PC-9 (cell line): ENCODE results near the gene ANKIB1. TPM values are rescaled to one million over a fixed set of nuclear protein-coding genes. Genes with fewer than 3 reads are reported as not detected.

ENCODE experiments used
- BruUV-seq: library from RNA; stranded (reverse); fragments of 400-500 nt; replicated peaks from 2 replicates; lab custom pipeline; 2021; lab: Mats Ljungman, UMichigan
- CTCF ChIA-PET: fragments of 300-600 bp; sonication (Branson Sonifier 250); formaldehyde crosslinking; loops from one replicate; lab custom pipeline; 2022; ENCODE audit warnings: antibody characterized with exemption; lab: Charles Lee
- POLR2A ChIA-PET: fragments of 300-600 bp; sonication (Branson Sonifier 250); formaldehyde crosslinking; loops from one replicate; lab custom pipeline; 2022; ENCODE audit warnings: antibody characterized with exemption; ENCODE audit not compliant: unreplicated experiment; lab: Charles Lee
- DNase-seq, 2 experiments: peaks; one replicate each; pipeline versions ENCODE4 v3.0.0 to v3.0.0-alpha.2; 2015 to 2022; ENCODE audit warnings: mixed read lengths in 1 of 2
- H2AFZ ChIP-seq: fragments of 200-600 bp; sonication (generic); 2 replicates; pipeline ENCODE4 v1.8.1; 2017; ENCODE audit warnings: antibody characterized with exemption
- H3F3A ChIP-seq: fragments of 200-600 bp; sonication (generic); 2 replicates; pipeline ENCODE4 v1.8.1; 2017; ENCODE audit warnings: antibody characterized with exemption, mild to moderate bottlenecking, low read depth; ENCODE audit not compliant: insufficient read depth
- H3K27ac ChIP-seq: fragments of 200-600 bp; sonication (generic); 2 replicates; pipeline ENCODE4 v1.6.1; 2016; ENCODE audit warnings: mixed run types
- H3K27me3 ChIP-seq: fragments of 200-600 bp; sonication (generic); 2 replicates; pipeline ENCODE4 v1.6.1; 2016; ENCODE audit warnings: low read depth, mixed run types; ENCODE audit not compliant: insufficient read depth
- H3K36me3 ChIP-seq: fragments of 200-600 bp; sonication (generic); 2 replicates; pipeline ENCODE4 v1.6.1; 2016; ENCODE audit warnings: low read depth, mixed run types
- H3K4me1 ChIP-seq: fragments of 200-600 bp; sonication (generic); replicated peaks from 2 replicates; pipeline ENCODE4 v1.6.1; 2016; ENCODE audit warnings: mixed run types; ENCODE audit not compliant: insufficient read depth
- H3K4me2 ChIP-seq: fragments of 200-600 bp; sonication (generic); 2 replicates; pipeline ENCODE4 v1.6.1; 2017; ENCODE audit warnings: mixed run types
- H3K4me3 ChIP-seq: fragments of 200-600 bp; sonication (generic); 2 replicates; pipeline ENCODE4 v1.6.1; 2016; ENCODE audit warnings: mixed run types
- H3K79me2 ChIP-seq: fragments of 200-600 bp; sonication (generic); 2 replicates; pipeline ENCODE4 v1.6.1; 2017; ENCODE audit warnings: low read depth, mixed run types
- H3K9me2 ChIP-seq: fragments of 200-600 bp; sonication (generic); 2 replicates; pipeline ENCODE4 v1.8.1; 2017; ENCODE audit warnings: mild to moderate bottlenecking; ENCODE audit not compliant: insufficient read depth
- H3K9me3 ChIP-seq: fragments of 200-600 bp; sonication (generic); 2 replicates; pipeline ENCODE4 v1.8.1; 2016; ENCODE audit warnings: low read depth; ENCODE audit not compliant: insufficient read depth
- H4K20me1 ChIP-seq: fragments of 200-600 bp; sonication (generic); 2 replicates; pipeline ENCODE4 v1.8.1; 2017; ENCODE audit not compliant: insufficient read depth
- CTCF ChIP-seq: fragments of 200-600 bp; sonication (generic); conservative IDR thresholded peaks from 2 replicates; pipeline ENCODE4 v1.6.1; 2017; ENCODE audit warnings: mixed run types, antibody characterized with exemption, mild to moderate bottlenecking, moderate library complexity
- EZH2 ChIP-seq: fragments of 200-600 bp; sonication (generic); IDR thresholded peaks from 2 replicates; pipeline ENCODE4 v1.8.0; 2017; ENCODE audit warnings: antibody characterized with exemption, low read depth
- intact Hi-C: fragments of 100-400 bp; cut with micrococcal nuclease; formaldehyde crosslinking; loops from one replicate; pipeline ENCODE4 v1.10.0; 2022; ENCODE audit not compliant: unreplicated experiment
- total RNA-seq: library from RNA; stranded (reverse); gene quantifications from 2 replicates; pipeline ENCODE4 v1.2.3, GENCODE V29; 2021

Gene ANKIB1
- total RNA-seq, 1 experiment from 2014 or later: 116 TPM

- no peak for TF ChIP-seq CTCF
- no peak for TF ChIP-seq EZH2
- Histone ChIP-seq H3K4me1 (peaks cover 5% of the 10 kb centered on the region), H3K4me2 (no peak overlapping the region), H3K9me2 (no peaks in the 10 kb centered on the region), H3K4me3 (no peak overlapping the region), H3F3A (peaks cover under 1% of the 10 kb centered on the region), H3K79me2 (0 out of 2 replicates have a peak, but pooled peaks cover 6% of the 10 kb centered on the region), H3K27me3 (no peaks in the 10 kb centered on the region), H3K9me3 (no peaks in the 10 kb centered on the region), H2AFZ (no peak overlapping the region), H3K36me3 (0 out of 2 replicates have a peak, but pooled peaks cover 6% of the 10 kb centered on the region), H3K27ac (no peak overlapping the region), H4K20me1 (no peaks in the 10 kb centered on the region; the same call in none of the 2 replicates)
- CTCF ChIA-PET: no interaction called here
- BruUV-seq: no TSS peak
- no peak for DNase-seq
- intact Hi-C loops: no loop called here
- POLR2A ChIA-PET: interaction anchor here (0.5 to 0.6 kb wide), 2 partner anchors 72 to 707 kb away, joined by 5 to 8 read pairs; no protein-coding TSS in a partner anchor
Observed at GRCh38 chr7:92303761-92304160, 58.0 kb downstream of the ANKIB1 start.

- peaks cover 4% of the 10 kb centered on the region for H3F3A ChIP-seq
- H3K36me3 ChIP-seq: 0 out of 2 replicates have a peak, but pooled peaks cover 3% of the 10 kb centered on the region
- no peaks in the 10 kb centered on the region for H3K9me2 ChIP-seq
- intact Hi-C loops: no loop called here
- no peak overlapping the region for H3K4me3 ChIP-seq
- H4K20me1 ChIP-seq: no peaks in the 10 kb centered on the region; the same call in none of the 2 replicates
- H3K79me2 ChIP-seq: 0 out of 2 replicates have a peak, but pooled peaks cover 6% of the 10 kb centered on the region
- ChIA-PET CTCF (no interaction called here), POLR2A (interaction anchor here (0.6 kb wide), 1 partner anchor 8 kb away, joined by 4 read pairs; no protein-coding TSS in a partner anchor)
- no peaks in the 10 kb centered on the region for H3K9me3 ChIP-seq
- H3K4me1 ChIP-seq: peaks cover 10% of the 10 kb centered on the region
- H3K4me2 ChIP-seq: no peak overlapping the region
- H2AFZ ChIP-seq: no peak overlapping the region
- no peak overlapping the region for H3K27ac ChIP-seq
- TF ChIP-seq EZH2 (no peak), CTCF (no peak)
- no TSS peak for BruUV-seq
- no peak for DNase-seq
- no peaks in the 10 kb centered on the region for H3K27me3 ChIP-seq
Observed at GRCh38 chr7:92304406-92304893, 58.7 kb downstream of the ANKIB1 start.

DNA sequence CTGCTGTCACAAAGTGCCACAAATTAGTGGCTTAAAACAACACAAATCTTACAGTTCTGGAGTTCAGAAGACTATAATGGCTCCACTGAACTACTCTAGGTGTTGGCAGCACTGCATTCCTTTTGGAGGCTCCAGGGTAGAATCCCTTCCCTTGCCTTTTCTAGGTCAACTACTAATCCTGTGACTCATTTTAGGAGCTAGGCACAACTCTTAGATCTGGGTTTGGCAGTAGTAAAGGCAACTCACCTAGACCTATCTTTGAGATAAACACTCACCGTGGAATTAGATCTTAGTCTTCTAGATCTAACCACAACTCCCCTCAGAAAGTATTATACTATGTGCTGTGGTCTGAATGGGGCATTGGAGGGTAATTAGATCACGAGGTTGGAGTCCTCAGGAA lies 60.4 kb downstream of the ANKIB1 start:
- Histone ChIP-seq H3F3A (peaks cover 4% of the 10 kb centered on the region), H3K9me3 (no peaks in the 10 kb centered on the region), H3K4me2 (no peak overlapping the region), H3K4me1 (peaks cover 10% of the 10 kb centered on the region), H3K27me3 (no peaks in the 10 kb centered on the region), H3K27ac (no peak overlapping the region), H3K4me3 (no peak overlapping the region), H3K36me3 (0 out of 2 replicates have a peak, but pooled peaks cover 2% of the 10 kb centered on the region), H3K9me2 (no peaks in the 10 kb centered on the region), H2AFZ (no peak overlapping the region), H4K20me1 (no peaks in the 10 kb centered on the region; the same call in none of the 2 replicates), H3K79me2 (0 out of 2 replicates have a peak, but pooled peaks cover under 1% of the 10 kb centered on the region)
- no peak for DNase-seq
- no peak for TF ChIP-seq EZH2
- no peak for TF ChIP-seq CTCF
- CTCF ChIA-PET: no interaction called here
- POLR2A ChIA-PET: interaction anchor here (0.6 kb wide), 1 partner anchor 45 kb away, joined by 4 read pairs; no protein-coding TSS in a partner anchor
- intact Hi-C loops: no loop called here
- BruUV-seq: no TSS peak
